IPS-18c (cell line): Measurements from ENCODE around the gene MX2.

Source experiments
- H3K4me3 ChIP-seq: 2 replicates; pipeline ENCODE4 v1.7.0; 2013; ENCODE audit warnings: low read depth, mild to moderate bottlenecking, low read length, moderate library complexity; ENCODE audit not compliant: insufficient read depth
- H3K9me3 ChIP-seq: one replicate; pipeline ENCODE4 v1.6.1; 2013; ENCODE audit warnings: mild to moderate bottlenecking, low read length, moderate library complexity; ENCODE audit not compliant: control insufficient read depth, insufficient read depth

Gene MX2

DNA sequence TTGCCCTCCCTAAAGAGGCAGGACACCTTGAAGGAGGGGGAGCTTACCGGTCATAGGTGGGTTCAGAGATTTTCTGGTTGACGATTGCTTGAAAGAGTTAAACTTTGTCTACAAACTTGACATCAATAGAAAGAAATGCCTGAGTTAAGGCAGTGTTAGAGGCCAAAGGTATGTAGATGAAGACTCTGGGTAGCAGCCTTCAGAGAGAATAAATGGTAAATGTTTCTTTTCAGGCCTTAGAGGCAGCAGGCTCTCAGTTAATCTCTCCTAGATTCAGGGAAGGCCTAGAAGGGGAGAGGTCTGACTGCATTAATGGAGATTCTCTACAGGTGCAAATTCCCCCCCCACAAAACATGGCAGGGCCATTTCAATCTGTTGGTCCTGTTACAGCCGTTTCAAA lies 91.9 kb downstream of the MX2 start:
- H3K4me3 ChIP-seq: no peak overlapping the region
- no peaks in the 10 kb centered on the region for H3K9me3 ChIP-seq

DNA sequence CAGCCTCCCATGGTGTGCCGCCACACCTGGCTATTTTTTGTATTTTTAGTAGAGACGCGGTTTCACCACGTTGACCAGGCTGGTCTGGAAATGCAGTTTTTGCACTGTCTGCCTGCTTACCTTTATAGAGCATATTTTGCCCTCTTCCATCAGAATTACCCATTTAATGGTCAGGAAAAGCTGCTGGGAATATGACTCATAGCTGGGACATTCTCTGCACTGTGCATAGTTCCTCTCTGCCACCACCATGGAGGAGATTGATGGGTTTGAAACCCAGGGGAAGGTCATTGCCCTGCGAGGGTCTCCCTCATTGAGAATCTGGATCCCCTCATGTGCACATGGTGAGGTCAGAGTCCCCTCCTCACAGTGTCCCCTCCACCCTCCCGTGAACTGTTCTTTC lies 96.3 kb downstream of the MX2 start:
- Histone ChIP-seq H3K9me3 (no peaks in the 10 kb centered on the region), H3K4me3 (no peak overlapping the region)

DNA sequence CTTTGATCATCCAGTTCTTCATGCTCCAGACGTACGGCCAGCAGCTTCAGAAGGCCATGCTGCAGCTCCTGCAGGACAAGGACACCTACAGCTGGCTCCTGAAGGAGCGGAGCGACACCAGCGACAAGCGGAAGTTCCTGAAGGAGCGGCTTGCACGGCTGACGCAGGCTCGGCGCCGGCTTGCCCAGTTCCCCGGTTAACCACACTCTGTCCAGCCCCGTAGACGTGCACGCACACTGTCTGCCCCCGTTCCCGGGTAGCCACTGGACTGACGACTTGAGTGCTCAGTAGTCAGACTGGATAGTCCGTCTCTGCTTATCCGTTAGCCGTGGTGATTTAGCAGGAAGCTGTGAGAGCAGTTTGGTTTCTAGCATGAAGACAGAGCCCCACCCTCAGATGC lies 96.7 kb downstream of the MX2 start:
- Histone ChIP-seq H3K4me3 (no peak overlapping the region), H3K9me3 (peaks cover 2% of the 10 kb centered on the region)
